NCI-H2227 (cell line): ENCODE results near the gene BRD9.
"Not testable (repeated sequence)": the region's sequence is repeated elsewhere in the genome, so short reads cannot be mapped to it uniquely, and the experiment has no call there.

Experiments used
- DNase-seq: peaks from one replicate; lab custom pipeline; 2025; ENCODE audit not compliant: unreplicated experiment; lab: John Stamatoyannopoulos, UW

The BRD9 gene

DNA sequence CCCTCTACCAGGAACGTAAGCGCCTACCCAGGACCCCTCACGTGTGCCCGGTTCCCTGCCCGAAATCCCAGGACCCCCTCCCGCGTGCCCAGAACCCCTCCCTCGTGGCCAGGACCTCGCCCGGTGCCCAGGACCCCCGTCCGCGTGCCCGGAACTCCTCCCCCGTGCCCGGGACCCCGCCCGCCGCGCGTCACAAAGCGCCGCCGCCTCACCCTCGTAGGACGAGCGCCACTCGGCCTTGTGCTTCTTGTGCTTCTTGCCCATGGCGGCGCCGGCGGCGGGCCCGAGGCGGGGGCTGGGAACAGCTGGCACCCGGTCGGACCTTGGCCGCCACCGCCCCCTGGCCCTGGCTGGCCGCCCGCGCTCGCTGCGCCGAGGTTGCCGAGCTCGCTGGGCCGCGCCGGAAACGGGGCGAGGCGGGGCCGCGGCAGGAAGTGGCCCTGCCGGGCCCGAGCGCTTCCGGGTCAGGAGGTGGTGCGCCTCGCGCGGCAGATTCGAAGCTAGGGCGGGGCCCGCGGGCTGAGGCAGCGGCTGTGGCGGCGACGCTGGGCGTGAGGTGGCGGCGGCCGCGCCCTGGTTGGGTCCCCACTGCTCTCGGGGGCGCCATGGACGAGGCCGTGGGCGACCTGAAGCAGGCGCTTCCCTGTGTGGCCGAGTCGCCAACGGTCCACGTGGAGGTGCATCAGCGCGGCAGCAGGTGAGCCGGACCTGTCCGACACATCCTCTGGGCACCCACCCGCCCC lies at the start of gene BRD9, which contains the start of gene TRIP13:
Gene BRD9, minus strand, starts transcription at position 408 of the 743 bp plus-strand sequence. Its CDS starts 144 bp downstream, at position 264.
Gene TRIP13, plus strand, starts transcription at position 491 of the 743 bp plus-strand sequence. Its CDS starts 115 bp downstream, at position 606.
- peak; percentile 94 for DNase-seq

- DNase-seq: not testable (repeated sequence)
These were observed 48.1 kb upstream of the BRD9 start for GRCh38 chr5:940741-941140.

DNA sequence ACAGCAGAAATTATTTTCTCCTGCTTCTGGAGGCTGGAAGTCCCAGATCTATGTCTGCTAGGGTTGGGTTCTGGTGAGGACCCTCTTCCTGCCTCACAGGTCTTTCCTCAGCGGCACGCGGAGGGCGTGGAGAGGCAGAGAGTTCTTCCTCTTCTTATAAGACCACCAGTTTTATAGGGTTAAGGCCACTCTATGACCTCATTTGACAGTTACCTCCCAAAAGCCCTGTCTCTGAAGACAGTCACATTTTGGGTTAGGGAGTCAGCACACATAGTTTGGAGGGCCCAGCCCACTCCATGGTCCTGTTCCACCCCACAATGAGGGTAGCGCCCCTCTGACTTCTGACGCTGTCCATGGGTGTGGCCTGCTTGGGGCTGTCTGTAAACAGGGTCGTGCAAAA lies 46.8 kb upstream of the BRD9 start:
- DNase-seq: no peak

- no peak for DNase-seq
These were observed 44.7 kb upstream of the BRD9 start for GRCh38 chr5:937151-937924.

DNA sequence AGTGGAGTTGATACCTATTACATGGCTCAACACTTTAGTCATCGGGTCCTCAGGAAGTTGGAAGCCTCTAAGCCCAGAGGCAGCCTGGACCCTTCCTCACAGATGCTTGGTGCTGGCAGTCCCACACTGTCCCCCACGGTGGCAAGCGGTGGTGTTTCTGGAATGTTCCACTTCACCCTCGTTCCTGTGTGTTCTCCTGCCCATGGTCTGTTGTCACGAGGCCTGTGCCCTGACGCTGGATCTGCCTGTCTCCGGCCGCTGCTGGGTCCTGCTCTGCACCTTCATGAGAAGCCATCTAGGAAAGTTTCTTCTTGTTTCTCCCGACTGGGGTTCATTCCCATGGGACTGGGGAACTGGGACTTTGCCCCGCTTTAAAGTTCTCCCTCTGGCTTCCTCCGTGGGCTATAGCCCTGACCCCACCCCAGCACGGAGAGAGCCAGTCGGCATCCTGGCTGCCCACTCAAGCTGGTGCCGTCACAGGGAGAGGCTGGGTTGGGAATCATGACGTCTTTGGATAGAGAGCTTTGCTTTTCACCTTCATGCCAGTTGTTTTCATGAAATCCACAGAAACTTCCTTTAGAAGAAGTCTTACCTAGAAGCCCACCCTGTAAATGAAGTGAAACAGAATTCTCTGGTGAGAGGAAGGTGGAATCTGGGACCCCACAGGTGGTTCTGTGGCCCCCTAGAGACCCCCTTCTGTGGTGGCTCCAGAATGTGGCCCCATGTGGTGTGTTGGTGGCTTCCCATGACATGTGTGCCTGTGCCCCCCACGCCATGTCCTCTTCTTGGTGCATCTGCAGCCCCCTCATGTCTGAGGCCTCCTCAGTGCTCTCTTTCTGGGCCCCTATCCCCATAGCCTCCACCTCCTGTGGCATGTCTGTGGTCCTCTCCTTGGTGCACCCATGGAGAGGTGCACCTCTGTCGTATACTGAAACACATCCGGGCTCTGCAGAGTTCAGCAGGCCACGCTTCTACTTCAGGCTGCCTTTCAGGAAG lies 43.8 kb upstream of the BRD9 start:
- no peak for DNase-seq

- no peak for DNase-seq
These were observed 43.0 kb upstream of the BRD9 start for GRCh38 chr5:935510-936084.

GRCh38 chr5:934381-934967 lies 41.9 kb upstream of the BRD9 start:
- not testable (repeated sequence) for DNase-seq

- DNase-seq: not testable (repeated sequence)
These were observed 41.4 kb upstream of the BRD9 start for GRCh38 chr5:933951-934350.

- no peak for DNase-seq
These were observed 40.8 kb upstream of the BRD9 start for GRCh38 chr5:933251-933861.

DNA sequence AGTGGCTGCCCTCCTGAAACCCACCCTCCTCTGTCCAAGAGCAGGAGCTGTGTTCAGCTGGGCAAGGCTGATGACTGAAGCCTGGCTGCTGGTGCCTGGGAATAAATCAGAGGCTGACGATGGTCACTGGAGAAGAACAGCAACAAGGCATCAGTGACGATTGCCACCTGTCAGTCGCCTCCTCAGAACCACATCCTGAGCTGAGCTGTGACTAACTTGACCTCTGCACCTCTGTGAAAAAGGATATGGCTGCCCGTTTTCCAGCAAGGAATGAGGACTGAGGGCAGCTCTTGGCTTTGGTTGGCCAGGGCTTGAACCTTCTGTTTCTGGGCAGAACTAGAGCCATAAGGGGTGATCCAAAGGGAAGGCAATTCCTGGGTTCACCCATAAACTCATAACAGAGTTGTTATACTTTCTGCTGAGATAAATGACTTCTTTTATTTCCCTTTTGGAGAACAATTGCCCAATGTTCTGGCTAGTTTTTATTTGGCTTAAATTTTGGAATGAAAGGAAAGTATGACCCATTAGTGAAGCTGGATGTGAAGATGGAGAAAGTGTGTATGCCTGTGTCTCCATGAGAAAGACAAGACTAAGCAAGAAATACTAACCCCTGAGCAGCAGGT lies 40.1 kb upstream of the BRD9 start:
- no peak for DNase-seq

DNA sequence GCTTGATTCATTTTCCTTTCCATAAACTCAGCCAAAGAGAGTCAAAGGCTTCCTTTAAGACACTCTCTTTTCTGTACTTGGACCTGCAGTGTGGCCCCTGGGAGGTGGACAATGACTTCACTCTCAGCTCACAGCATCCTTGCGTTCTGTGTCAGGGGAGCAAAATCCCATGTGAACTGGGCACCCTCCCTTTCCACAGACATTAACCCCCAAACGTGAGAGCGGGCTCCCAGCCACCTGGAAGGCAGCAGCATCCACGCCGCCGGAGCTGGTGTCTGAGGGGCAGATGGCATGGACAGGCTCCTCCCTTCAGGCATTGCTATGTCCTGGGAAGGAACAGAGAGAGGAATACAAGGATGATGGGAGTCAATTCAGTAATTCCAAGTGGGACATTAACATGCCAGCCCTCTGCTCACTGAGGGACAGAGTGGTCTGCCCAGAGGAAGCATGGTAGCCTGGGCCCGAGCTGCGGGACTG lies 39.6 kb upstream of the BRD9 start:
- no peak for DNase-seq

DNA sequence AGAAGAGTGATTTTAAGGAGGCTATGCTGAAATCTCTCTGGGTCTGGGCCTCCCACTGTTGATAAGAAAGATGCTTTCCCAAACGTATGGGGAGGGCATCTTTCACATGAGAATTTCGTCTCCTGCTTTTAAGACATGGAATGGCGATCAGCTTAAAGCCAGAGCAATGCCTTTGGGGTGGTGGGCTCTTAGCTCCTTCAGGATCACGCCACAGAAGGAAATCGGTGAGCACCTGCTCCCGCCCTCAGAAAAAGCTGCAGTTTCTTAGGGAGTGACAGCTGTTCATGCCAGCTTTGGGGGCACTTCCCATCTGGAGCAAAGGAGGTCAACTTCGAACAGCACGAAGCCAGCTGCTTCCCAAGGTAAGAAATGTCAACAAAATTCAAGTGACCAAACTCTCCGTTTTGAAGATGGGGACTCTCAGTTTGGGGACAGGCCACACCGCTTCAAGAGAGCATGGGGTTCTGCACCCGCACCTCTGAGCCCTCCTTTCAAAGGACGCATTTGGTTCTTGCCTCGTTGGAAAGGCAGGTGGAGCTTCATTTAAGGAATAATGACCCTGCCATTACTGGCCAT lies 39.1 kb upstream of the BRD9 start:
- no peak for DNase-seq

- DNase-seq: no peak
These were observed 38.3 kb upstream of the BRD9 start for GRCh38 chr5:930866-931265.

DNA sequence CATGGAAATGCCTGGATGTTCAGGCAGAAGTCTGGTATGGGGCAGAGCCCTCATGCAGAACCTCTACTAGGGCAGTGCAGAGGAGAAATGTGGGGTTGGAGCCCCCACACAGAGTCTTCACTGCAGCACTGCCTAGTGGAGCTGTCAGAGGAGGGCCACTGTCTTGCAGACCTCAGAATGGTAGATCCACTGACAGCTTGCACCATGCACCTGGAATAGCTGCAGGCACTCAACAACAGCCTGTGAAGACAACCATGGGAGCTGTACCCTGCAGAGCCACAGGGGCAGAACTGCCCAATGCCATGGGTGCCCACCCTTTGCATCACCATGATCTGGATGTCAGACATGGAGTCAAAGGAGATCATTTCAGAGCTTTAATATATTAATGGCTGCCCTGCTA lies 37.0 kb upstream of the BRD9 start:
- no peak for DNase-seq

GRCh38 chr5:929182-929581 lies 36.6 kb upstream of the BRD9 start:
- not testable (repeated sequence) for DNase-seq

DNA sequence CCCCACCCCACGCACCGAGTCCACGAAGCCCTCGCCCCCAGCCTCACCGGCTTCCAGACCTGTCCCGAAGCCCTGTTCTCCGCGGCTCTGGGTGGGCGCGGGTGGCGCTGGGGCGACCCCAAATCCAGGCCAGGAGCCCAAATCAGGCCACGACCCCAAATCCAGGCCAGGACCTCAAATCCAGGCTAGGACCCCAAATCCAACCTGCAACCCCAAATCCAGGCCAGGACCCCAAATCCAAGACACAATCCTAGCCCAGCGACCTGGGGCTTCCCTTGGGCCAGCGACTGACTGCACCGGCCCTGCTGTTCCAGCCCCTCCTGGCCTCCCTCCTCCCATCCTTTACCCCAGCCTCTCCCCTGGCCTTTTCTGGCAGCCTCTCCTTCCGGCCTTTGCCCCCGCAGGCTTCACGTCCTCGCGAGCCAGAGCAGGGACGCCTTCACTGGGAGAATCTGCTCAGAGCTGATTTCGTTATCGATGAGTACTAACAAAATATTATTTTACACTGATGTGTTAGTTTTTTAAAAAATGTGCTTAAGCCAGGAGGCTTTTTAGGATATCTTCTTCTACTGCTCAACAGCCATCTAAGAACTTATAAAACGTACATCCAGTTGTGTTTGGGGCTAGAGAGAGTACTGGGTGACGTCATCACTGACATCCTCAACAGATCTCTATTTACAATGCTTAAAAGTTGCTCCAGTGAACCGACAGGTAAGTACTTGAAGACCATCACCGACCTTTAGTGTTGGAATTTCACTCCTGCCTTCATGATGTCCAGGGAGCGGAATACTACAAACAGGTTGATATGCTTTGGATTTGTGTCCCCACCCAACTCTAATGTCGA lies 34.8 kb upstream of the BRD9 start:
- no peak for DNase-seq

DNA sequence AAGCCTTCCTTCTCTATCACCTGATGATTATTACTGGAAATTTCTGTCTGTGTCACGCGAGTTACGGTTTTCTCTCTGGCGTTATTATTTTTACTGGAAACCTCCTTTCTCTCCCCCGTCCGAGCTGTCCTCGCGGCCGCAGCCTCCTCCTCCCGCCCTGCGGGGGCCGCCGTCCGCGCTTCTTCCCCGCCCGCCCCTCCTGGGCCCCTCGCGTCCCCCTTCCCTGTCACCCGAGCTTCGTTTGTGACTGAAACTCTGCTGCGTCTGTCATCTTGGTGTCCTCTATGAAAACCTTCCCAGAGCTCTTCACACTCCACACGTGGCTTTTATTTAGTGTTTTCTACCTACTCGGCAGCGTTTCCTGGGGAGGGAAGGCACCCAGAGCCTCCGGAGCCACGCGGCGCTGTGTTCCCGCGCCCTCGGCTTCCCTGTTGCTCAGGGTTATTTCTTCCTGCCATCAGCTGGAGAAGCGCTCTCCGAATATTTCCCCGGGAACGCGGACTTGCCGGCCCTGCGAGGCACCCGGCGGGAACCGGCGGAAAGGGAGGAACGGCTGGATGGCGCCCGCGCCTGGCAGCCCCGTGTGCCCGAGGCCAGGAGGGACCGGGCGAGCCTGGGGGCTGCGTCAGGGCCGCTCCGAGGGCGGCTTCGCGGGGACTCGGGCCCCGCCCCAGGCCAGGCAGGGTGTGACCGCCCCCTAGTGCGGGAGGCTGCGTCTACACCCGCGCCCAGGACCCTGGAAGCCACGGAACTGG lies 34.0 kb upstream of the BRD9 start:
- no peak for DNase-seq
